ELF-1 (cell line): ENCODE data around the gene DNAJC3.
"Not testable (repeated sequence)": the region's sequence is repeated elsewhere in the genome, so short reads cannot be mapped to it uniquely, and the experiment has no call there.

Source experiments
- DNase-seq: peaks from one replicate; pipeline ENCODE4 v3.0.0-alpha.2; 2016; ENCODE audit warnings: low read depth, low spot score

Gene DNAJC3

GRCh38 chr13:95676762-95677563 lies at the start of gene DNAJC3:
Gene DNAJC3, plus strand, starts transcription at chr13:95677139. Its CDS starts 117 bp downstream, at chr13:95677256.
- peak; percentile 99 for DNase-seq

- DNase-seq, result no peak
Measured at GRCh38 chr13:95627590-95627989, 49.3 kb upstream of the DNAJC3 start.

- DNase-seq, result no peak
Measured at GRCh38 chr13:95628488-95628887, 48.5 kb upstream of the DNAJC3 start.

- DNase-seq, result no peak
Measured at GRCh38 chr13:95629071-95629470, 47.9 kb upstream of the DNAJC3 start.

- DNase-seq, result no peak
Measured at GRCh38 chr13:95630593-95630992, 46.3 kb upstream of the DNAJC3 start.

GRCh38 chr13:95636853-95637252 lies 40.1 kb upstream of the DNAJC3 start:
- no peak for DNase-seq

GRCh38 chr13:95641291-95642027 lies 35.5 kb upstream of the DNAJC3 start:
- DNase-seq, result peak; percentile 43

- peak; percentile 78 for DNase-seq
Measured at GRCh38 chr13:95642028-95642621, 34.8 kb upstream of the DNAJC3 start.

- no peak for DNase-seq
Measured at GRCh38 chr13:95642999-95643398, 33.9 kb upstream of the DNAJC3 start.

GRCh38 chr13:95643571-95643935 lies 33.4 kb upstream of the DNAJC3 start:
- peak; percentile 46 for DNase-seq

- DNase-seq, result no peak
Measured at GRCh38 chr13:95643936-95644598, 32.9 kb upstream of the DNAJC3 start.

GRCh38 chr13:95644601-95645052 lies 32.3 kb upstream of the DNAJC3 start, which contains the start of gene DZIP1:
Gene DZIP1, minus strand, starts transcription at chr13:95644706. Its CDS starts 2,677 bp downstream, at chr13:95642029.
- peak; percentile 94 for DNase-seq

GRCh38 chr13:95647321-95647720 lies 29.6 kb upstream of the DNAJC3 start:
- DNase-seq, result no peak

- no peak for DNase-seq
Measured at GRCh38 chr13:95650696-95651095, 26.2 kb upstream of the DNAJC3 start.

- DNase-seq, result no peak
Measured at GRCh38 chr13:95652244-95652764, 24.6 kb upstream of the DNAJC3 start.

- no peak for DNase-seq
Measured at GRCh38 chr13:95652821-95653220, 24.1 kb upstream of the DNAJC3 start.

GRCh38 chr13:95656386-95657015 lies 20.4 kb upstream of the DNAJC3 start:
- no peak for DNase-seq

- DNase-seq, result no peak
Measured at GRCh38 chr13:95659500-95659899, 17.4 kb upstream of the DNAJC3 start.

GRCh38 chr13:95660981-95661581 lies 15.9 kb upstream of the DNAJC3 start:
- no peak for DNase-seq

- DNase-seq, result not testable (repeated sequence)
Measured at GRCh38 chr13:95667235-95667634, 9.7 kb upstream of the DNAJC3 start.

GRCh38 chr13:95671597-95671996 lies 5.3 kb upstream of the DNAJC3 start:
- no peak for DNase-seq
